ENCODE results near the gene PCP4L1. TPM values are rescaled to one million over a fixed set of nuclear protein-coding genes. Genes with fewer than 3 reads are reported as not detected.

The PCP4L1 gene
- total and polyA plus RNA-seq, 2 experiments from 2014 or later, result not detected

- Histone ChIP-seq H3K36me3 (ENCODE audit: low read depth) (no peaks in the 10 kb centered on the region), H3K4me1 (ENCODE audit: insufficient read depth) (no peaks in the 10 kb centered on the region), H3K27me3 (replicated peaks; ENCODE audit: insufficient read depth) (no peaks in the 10 kb centered on the region), H3K27ac (no peak overlapping the region), H3K79me2 (ENCODE audit: insufficient read depth) (no peaks in the 10 kb centered on the region), H2AFZ (no peak overlapping the region), H3K9me2 (ENCODE audit: insufficient read depth) (no peaks in the 10 kb centered on the region), H3K4me3 (no peak overlapping the region), H3K9ac (no peak overlapping the region), H3K4me2 (ENCODE audit: unreplicated experiment) (no peak overlapping the region), H3K9me3 (ENCODE audit: low read depth) (no peaks in the 10 kb centered on the region), H3F3A (ENCODE audit: insufficient read depth) (no peaks in the 10 kb centered on the region), H4K20me1 (ENCODE audit: insufficient read depth) (no peaks in the 10 kb centered on the region)
- in situ Hi-C loops (cut with MboI), result no loop called here
- WGBS, 2 experiments (ENCODE audit: low coverage in 1 of 2, low lambda C conversion rate in 2 of 2, missing lambda C conversion rate in 2 of 2), result 79% methylated on average over 9 of the region's 9 CpGs
- TF ChIP-seq EZH2 (IDR thresholded peaks at IDR 0.05; ENCODE audit: insufficient read depth, poor library complexity, severe bottlenecking), result no peak
- TF ChIP-seq EZH2phosphoT487 (IDR thresholded peaks at IDR 0.05; ENCODE audit: insufficient read depth, low read depth), result no peak
- no peak for DNase-seq
These were observed 40.8 kb downstream of the PCP4L1 start for GRCh38 chr1:161299347-161299746.

- H3K4me1 ChIP-seq (ENCODE audit: insufficient read depth), result no peaks in the 10 kb centered on the region
- H3K9ac ChIP-seq, result no peak overlapping the region
- H2AFZ ChIP-seq, result no peak overlapping the region
- TF ChIP-seq EZH2phosphoT487 (IDR thresholded peaks at IDR 0.05; ENCODE audit: insufficient read depth, low read depth) (no peak), EZH2 (IDR thresholded peaks at IDR 0.05; ENCODE audit: insufficient read depth, poor library complexity, severe bottlenecking) (no peak)
- H3F3A ChIP-seq (ENCODE audit: insufficient read depth), result no peaks in the 10 kb centered on the region
- in situ Hi-C loops (cut with MboI), result no loop called here
- no peaks in the 10 kb centered on the region for H4K20me1 ChIP-seq (ENCODE audit: insufficient read depth)
- no peaks in the 10 kb centered on the region for H3K79me2 ChIP-seq (ENCODE audit: insufficient read depth)
- WGBS, 2 experiments (ENCODE audit: low coverage in 1 of 2, low lambda C conversion rate in 2 of 2, missing lambda C conversion rate in 2 of 2), result 78 to 81% methylated on average over 4 of the region's 4 CpGs
- no peak for DNase-seq
- no peak overlapping the region for H3K4me2 ChIP-seq (ENCODE audit: unreplicated experiment)
- no peaks in the 10 kb centered on the region for H3K9me3 ChIP-seq (ENCODE audit: low read depth)
- H3K27me3 ChIP-seq (replicated peaks; ENCODE audit: insufficient read depth), result no peaks in the 10 kb centered on the region
- no peaks in the 10 kb centered on the region for H3K36me3 ChIP-seq (ENCODE audit: low read depth)
- H3K27ac ChIP-seq, result no peak overlapping the region
- no peaks in the 10 kb centered on the region for H3K9me2 ChIP-seq (ENCODE audit: insufficient read depth)
- H3K4me3 ChIP-seq, result no peak overlapping the region
These were observed 41.9 kb downstream of the PCP4L1 start for GRCh38 chr1:161300478-161300877.

- peak overlapping the region; percentile 94 for H2AFZ ChIP-seq
- no peaks in the 10 kb centered on the region; the same call in 1 of the 2 replicates for H3K79me2 ChIP-seq (ENCODE audit: insufficient read depth)
- no peak overlapping the region for H3K27ac ChIP-seq
- H3K36me3 ChIP-seq (ENCODE audit: low read depth), result no peaks in the 10 kb centered on the region
- H3K4me2 ChIP-seq (ENCODE audit: unreplicated experiment), result peak overlapping the region; percentile 75
- no peaks in the 10 kb centered on the region for H3K9me2 ChIP-seq (ENCODE audit: insufficient read depth)
- H3F3A ChIP-seq (ENCODE audit: insufficient read depth), result peaks cover 6% of the 10 kb centered on the region; the same call in 1 of the 2 replicates
- DNase-seq, result no peak
- TF ChIP-seq EZH2 (IDR thresholded peaks at IDR 0.05; ENCODE audit: insufficient read depth, poor library complexity, severe bottlenecking) (no peak), EZH2phosphoT487 (IDR thresholded peaks at IDR 0.05; ENCODE audit: insufficient read depth, low read depth) (no peak)
- H3K4me3 ChIP-seq, result peak overlapping the region; percentile 76
- H3K9me3 ChIP-seq (ENCODE audit: low read depth), result no peaks in the 10 kb centered on the region
- H3K27me3 ChIP-seq (replicated peaks; ENCODE audit: insufficient read depth), result no peaks in the 10 kb centered on the region
- no peaks in the 10 kb centered on the region for H4K20me1 ChIP-seq (ENCODE audit: insufficient read depth)
- H3K9ac ChIP-seq, result peak overlapping the region; percentile 81
- WGBS, 2 experiments (ENCODE audit: low coverage in 1 of 2, low lambda C conversion rate in 2 of 2, missing lambda C conversion rate in 2 of 2), result 18 to 54% methylated on average over 4 to 17 of the region's 17 CpGs
- in situ Hi-C loops (cut with MboI), result no loop called here
- H3K4me1 ChIP-seq (ENCODE audit: insufficient read depth), result no peaks in the 10 kb centered on the region
These were observed 46.7 kb downstream of the PCP4L1 start for GRCh38 chr1:161304927-161305866.

GRCh38 chr1:161305867-161306519 is 47.4 kb downstream of the PCP4L1 start:
- H3K27ac ChIP-seq, result no peak overlapping the region
- in situ Hi-C loops (cut with MboI), result no loop called here
- TF ChIP-seq EZH2 (IDR thresholded peaks at IDR 0.05; ENCODE audit: insufficient read depth, poor library complexity, severe bottlenecking) (no peak), EZH2phosphoT487 (IDR thresholded peaks at IDR 0.05; ENCODE audit: insufficient read depth, low read depth) (no peak)
- peaks cover 6% of the 10 kb centered on the region; the same call in 1 of the 2 replicates for H3F3A ChIP-seq (ENCODE audit: insufficient read depth)
- no peaks in the 10 kb centered on the region for H3K27me3 ChIP-seq (replicated peaks; ENCODE audit: insufficient read depth)
- H3K9me3 ChIP-seq (ENCODE audit: low read depth), result no peaks in the 10 kb centered on the region
- H3K4me1 ChIP-seq (ENCODE audit: insufficient read depth), result no peaks in the 10 kb centered on the region
- H3K4me2 ChIP-seq (ENCODE audit: unreplicated experiment), result peak overlapping the region; percentile 75
- peak overlapping the region; percentile 81 for H3K9ac ChIP-seq
- 1 to 6% methylated on average over 18 to 31 of the region's 31 CpGs for WGBS, 2 experiments (ENCODE audit: low coverage in 1 of 2, low lambda C conversion rate in 2 of 2, missing lambda C conversion rate in 2 of 2)
- H3K4me3 ChIP-seq, result peak overlapping the region; percentile 76
- H3K9me2 ChIP-seq (ENCODE audit: insufficient read depth), result no peaks in the 10 kb centered on the region
- peak; percentile 67 for DNase-seq
- H4K20me1 ChIP-seq (ENCODE audit: insufficient read depth), result no peaks in the 10 kb centered on the region
- H3K36me3 ChIP-seq (ENCODE audit: low read depth), result no peaks in the 10 kb centered on the region
- no peaks in the 10 kb centered on the region; the same call in 1 of the 2 replicates for H3K79me2 ChIP-seq (ENCODE audit: insufficient read depth)
- peak overlapping the region; percentile 94 for H2AFZ ChIP-seq

Data from GM23248 (cell line).